Suprapubic skin (tissue), 3 donors: Measurements from ENCODE around the gene PSMG4.

ENCODE experiments used
- CTCF ChIP-seq, 2 donors: fragments of 200-600 bp in 1 of 2; fragments of 450-650 bp in 1 of 2; sonication (generic) in 1 of 2; IDR thresholded peaks; one replicate each; pipeline ENCODE4 v1.5.1; 2016 to 2019; ENCODE audit warnings: antibody characterized with exemption in 2 of 2, mild to moderate bottlenecking in 1 of 2, moderate library complexity in 1 of 2
- EP300 ChIP-seq: sonication (generic); formaldehyde crosslinking; IDR thresholded peaks from one replicate; pipeline ENCODE4 v1.6.1; 2017; ENCODE audit warnings: antibody characterized with exemption

- no peak for TF ChIP-seq EP300
- TF ChIP-seq CTCF (IDR thresholded peaks at IDR 0.05) = no peak
These were observed 8.5 kb upstream of the PSMG4 start for GRCh38 chr6:3250231-3250675.
